Endodermal cell (in vitro differentiated cells): Measurements from ENCODE around the gene QDPR. TPM values are rescaled to one million over a fixed set of nuclear protein-coding genes. Genes with fewer than 3 reads are reported as not detected.

Experiments used
- DNase-seq: peaks from one replicate; pipeline ENCODE4 v3.0.0-alpha.2; 2017
- H3K27ac ChIP-seq: 2 replicates; pipeline ENCODE4 v1.5.1; 2013; ENCODE audit warnings: mild to moderate bottlenecking, low read depth, low read length, moderate library complexity
- H3K27me3 ChIP-seq: 2 replicates; pipeline ENCODE4 v1.6.1; 2013; ENCODE audit warnings: mild to moderate bottlenecking, low read length, moderate library complexity; ENCODE audit not compliant: insufficient read depth, control insufficient read depth, poor library complexity, severe bottlenecking
- H3K36me3 ChIP-seq: 2 replicates; pipeline ENCODE4 v1.7.0; 2013; ENCODE audit warnings: mild to moderate bottlenecking, low read length, moderate library complexity; ENCODE audit not compliant: control insufficient read depth, insufficient read depth
- H3K4me1 ChIP-seq: one replicate; pipeline ENCODE4 v1.7.0; 2013; ENCODE audit warnings: low read length; ENCODE audit not compliant: control insufficient read depth, insufficient read depth
- H3K4me3 ChIP-seq: 2 replicates; pipeline ENCODE4 v1.5.1; 2013; ENCODE audit warnings: mild to moderate bottlenecking, low read length, moderate library complexity
- H3K9ac ChIP-seq: 2 replicates; pipeline ENCODE4 v1.6.1; 2013; ENCODE audit warnings: mild to moderate bottlenecking, low read length, moderate library complexity; ENCODE audit not compliant: poor library complexity, severe bottlenecking; ENCODE audit errors: extremely low read depth
- H3K9me3 ChIP-seq: 2 replicates; pipeline ENCODE4 v1.6.1; 2013; ENCODE audit warnings: mild to moderate bottlenecking, low read length, moderate library complexity; ENCODE audit not compliant: control insufficient read depth
- H3K27ac Mint-ChIP-seq: 2 replicates; pipeline ENCODE4 v1.8.0; 2020; ENCODE audit warnings: mixed read lengths
- H3K27me3 Mint-ChIP-seq: 2 replicates; pipeline ENCODE4 v1.8.0; 2021; ENCODE audit warnings: mild to moderate bottlenecking, mixed read lengths; ENCODE audit not compliant: insufficient read depth
- H3K36me3 Mint-ChIP-seq: 2 replicates; pipeline ENCODE4 v1.8.0; 2020; ENCODE audit warnings: low read depth, mixed read lengths
- H3K4me1 Mint-ChIP-seq: 2 replicates; pipeline ENCODE4 v1.8.0; 2020; ENCODE audit warnings: mixed read lengths
- H3K4me3 Mint-ChIP-seq: 2 replicates; pipeline ENCODE4 v1.8.0; 2020; ENCODE audit warnings: mild to moderate bottlenecking, moderate library complexity, mixed read lengths
- H3K9me3 Mint-ChIP-seq: 2 replicates; pipeline ENCODE4 v1.8.0; 2020; ENCODE audit warnings: mild to moderate bottlenecking, mixed read lengths
- CTCF ChIP-seq: fragments of 200-600 bp; sonication (generic); conservative IDR thresholded peaks from 2 replicates; pipeline ENCODE4 v1.5.0; 2021; ENCODE audit warnings: antibody characterized with exemption, mild to moderate bottlenecking
- WGBS, 2 experiments: methylation state at CpG; one replicate each; pipeline versions ENCODE4 v1.1.5 to v1.1.7; 2013; ENCODE audit warnings: missing lambda C conversion rate in 2 of 2, mixed read lengths in 1 of 2; ENCODE audit not compliant: insufficient coverage in 1 of 2, insufficient read length in 1 of 2; 5-methylcytosine and 5-hydroxymethylcytosine counted together
- total RNA-seq, 2 donors: library from RNA; stranded (reverse); fragmentation: NEBNext Ultra II Directional in 1 of 2; extraction: Animal tissue kit (Norgen Biotek cat#: 25700) in 1 of 2; gene quantifications; 2 replicates in 1 of 2; 3 replicates in 1 of 2; pipeline ENCODE4 v1.2.1, GENCODE V29; 2021

Gene QDPR
- total RNA-seq, 2 donors from 2014 or later: 28.2 to 36.3 TPM

- no peaks in the 10 kb centered on the region for H3K36me3 Mint-ChIP-seq
- no peak overlapping the region for H3K9ac ChIP-seq
- no peak overlapping the region for H3K27ac Mint-ChIP-seq
- H3K36me3 ChIP-seq: no peaks in the 10 kb centered on the region
- 71 to 95% methylated on average over 1 to 3 of the region's 3 CpGs for WGBS, 2 experiments
- H3K4me1 Mint-ChIP-seq: no peaks in the 10 kb centered on the region
- no peaks in the 10 kb centered on the region for H3K9me3 Mint-ChIP-seq
- no peaks in the 10 kb centered on the region for H3K4me1 ChIP-seq
- no peak overlapping the region for H3K4me3 Mint-ChIP-seq
- H3K4me3 ChIP-seq: no peak overlapping the region
- H3K27me3 Mint-ChIP-seq: no peaks in the 10 kb centered on the region
- DNase-seq: no peak
- H3K27me3 ChIP-seq: no peaks in the 10 kb centered on the region
- no peaks in the 10 kb centered on the region for H3K9me3 ChIP-seq
- TF ChIP-seq CTCF: no peak
- no peak overlapping the region for H3K27ac ChIP-seq
Observed at GRCh38 chr4:17476853-17477252, 35.0 kb downstream of the QDPR start.

- Mint-ChIP-seq H3K9me3 (no peaks in the 10 kb centered on the region), H3K4me3 (no peak overlapping the region), H3K36me3 (no peaks in the 10 kb centered on the region), H3K27me3 (no peaks in the 10 kb centered on the region), H3K4me1 (no peaks in the 10 kb centered on the region), H3K27ac (no peak overlapping the region)
- Histone ChIP-seq H3K27me3 (no peaks in the 10 kb centered on the region), H3K4me3 (no peak overlapping the region), H3K9ac (no peak overlapping the region), H3K36me3 (no peaks in the 10 kb centered on the region), H3K4me1 (no peaks in the 10 kb centered on the region), H3K9me3 (no peaks in the 10 kb centered on the region), H3K27ac (no peak overlapping the region)
- no peak for TF ChIP-seq CTCF
- DNase-seq: no peak
Observed at GRCh38 chr4:17475481-17475880, 36.4 kb downstream of the QDPR start.

- WGBS, 2 experiments: 91 to 95% methylated on average over 7 to 11 of the region's 11 CpGs
- no peak overlapping the region for H3K4me3 ChIP-seq
- H3K36me3 ChIP-seq: no peaks in the 10 kb centered on the region
- no peaks in the 10 kb centered on the region for H3K4me1 ChIP-seq
- no peaks in the 10 kb centered on the region for H3K27me3 ChIP-seq
- no peaks in the 10 kb centered on the region for H3K9me3 Mint-ChIP-seq
- no peak for DNase-seq
- H3K9ac ChIP-seq: no peak overlapping the region
- no peak overlapping the region for H3K27ac Mint-ChIP-seq
- H3K4me1 Mint-ChIP-seq: no peaks in the 10 kb centered on the region
- H3K9me3 ChIP-seq: no peaks in the 10 kb centered on the region
- H3K4me3 Mint-ChIP-seq: no peak overlapping the region
- no peak overlapping the region for H3K27ac ChIP-seq
- H3K36me3 Mint-ChIP-seq: no peaks in the 10 kb centered on the region
- H3K27me3 Mint-ChIP-seq: no peaks in the 10 kb centered on the region
- TF ChIP-seq CTCF: no peak
Observed at GRCh38 chr4:17469931-17470674, 41.8 kb downstream of the QDPR start.
